Endothelial cell of umbilical vein (primary cell): ENCODE measurements around the gene EZR.

Source experiments
- CTCF ChIP-seq, 2 donors: IDR thresholded peaks; 1 replicate in 1 of 2; 2 replicates in 1 of 2; pipeline ENCODE4 v1.5.1; 2011; ENCODE audit warnings: low read length in 2 of 2, mild to moderate bottlenecking in 2 of 2, moderate library complexity in 2 of 2, control low read depth in 1 of 2, inconsistent platforms in 1 of 2, low read depth in 1 of 2; ENCODE audit not compliant: insufficient read depth in 1 of 2; ENCODE audit errors: extremely low read depth in 1 of 2
- EZH2 ChIP-seq: IDR thresholded peaks from 2 replicates; pipeline ENCODE4 v1.6.1; 2012; ENCODE audit warnings: borderline replicate concordance, low read depth, mild to moderate bottlenecking, moderate library complexity, low read length, inconsistent platforms; ENCODE audit not compliant: severe bottlenecking
- FOS ChIP-seq: IDR thresholded peaks from 2 replicates; pipeline ENCODE4 v1.6.1; 2011; ENCODE audit warnings: mild to moderate bottlenecking, low read length, moderate library complexity, borderline replicate concordance; ENCODE audit not compliant: insufficient read depth
- POLR2A ChIP-seq: IDR thresholded peaks from 2 replicates; pipeline ENCODE4 v1.6.1; 2012; ENCODE audit warnings: low read depth, mild to moderate bottlenecking, control low read depth, low read length
- POLR2AphosphoS5 ChIP-seq: IDR thresholded peaks from 2 replicates; pipeline ENCODE4 v1.6.1; 2012; ENCODE audit warnings: low read depth, mild to moderate bottlenecking, control low read depth, low read length, moderate library complexity; ENCODE audit not compliant: insufficient read depth

- TF ChIP-seq POLR2A (no peak), CTCF (IDR thresholded peaks at IDR 0.05; ENCODE audit: extremely low read depth in 1 of 2, insufficient read depth in 1 of 2, low read depth in 1 of 2, low read length in 2 of 2) (peak; percentile 66 to 70), FOS (no peak), EZH2 (no peak), POLR2AphosphoS5 (no peak)
Measured at GRCh38 chr6:158718461-158719046, 100.6 kb downstream of the EZR start.
